ENCODE data around the gene KANSL3. TPM values are rescaled to one million over a fixed set of nuclear protein-coding genes. Genes with fewer than 3 reads are reported as not detected.

KANSL3 gene
- polyA plus RNA-seq, 1 donor (not counting 4 experiments of a cell fraction or from before 2014, with no cell fraction given): 11.4 TPM

- H3K9me3 ChIP-seq (ENCODE audit: control insufficient read depth, low read depth, low read length): no peaks in the 10 kb centered on the region
- peaks cover 2% of the 10 kb centered on the region for H3K9me1 ChIP-seq (ENCODE audit: control insufficient read depth, extremely low read depth, insufficient read depth, low read length)
- peak overlapping the region; percentile 49 for H2AFZ ChIP-seq (ENCODE audit: control insufficient read depth, low read length)
- peak overlapping the region; percentile 83 for H3K27ac ChIP-seq (ENCODE audit: control insufficient read depth, insufficient read depth, low read length)
- no peaks in the 10 kb centered on the region for H3K27me3 ChIP-seq (ENCODE audit: control insufficient read depth, extremely low read depth, insufficient read depth, low read length)
- peak overlapping the region; percentile 93 for H3K9ac ChIP-seq (ENCODE audit: control insufficient read depth, extremely low read depth, insufficient read depth, low read length)
- H3K4me1 ChIP-seq (ENCODE audit: control insufficient read depth, extremely low read depth, insufficient read depth, low read length): peaks cover 17% of the 10 kb centered on the region
- H3K36me3 ChIP-seq (ENCODE audit: control insufficient read depth in 2 of 2, extremely low read depth in 1 of 2, insufficient read depth in 2 of 2, low read length in 2 of 2): peaks cover 6 to 7% of the 10 kb centered on the region in 2 experiments
- FAIRE-seq (no peak), DNase-seq (ENCODE audit: low read depth, low spot score) (no peak)
- TF ChIP-seq, protein P1, sequence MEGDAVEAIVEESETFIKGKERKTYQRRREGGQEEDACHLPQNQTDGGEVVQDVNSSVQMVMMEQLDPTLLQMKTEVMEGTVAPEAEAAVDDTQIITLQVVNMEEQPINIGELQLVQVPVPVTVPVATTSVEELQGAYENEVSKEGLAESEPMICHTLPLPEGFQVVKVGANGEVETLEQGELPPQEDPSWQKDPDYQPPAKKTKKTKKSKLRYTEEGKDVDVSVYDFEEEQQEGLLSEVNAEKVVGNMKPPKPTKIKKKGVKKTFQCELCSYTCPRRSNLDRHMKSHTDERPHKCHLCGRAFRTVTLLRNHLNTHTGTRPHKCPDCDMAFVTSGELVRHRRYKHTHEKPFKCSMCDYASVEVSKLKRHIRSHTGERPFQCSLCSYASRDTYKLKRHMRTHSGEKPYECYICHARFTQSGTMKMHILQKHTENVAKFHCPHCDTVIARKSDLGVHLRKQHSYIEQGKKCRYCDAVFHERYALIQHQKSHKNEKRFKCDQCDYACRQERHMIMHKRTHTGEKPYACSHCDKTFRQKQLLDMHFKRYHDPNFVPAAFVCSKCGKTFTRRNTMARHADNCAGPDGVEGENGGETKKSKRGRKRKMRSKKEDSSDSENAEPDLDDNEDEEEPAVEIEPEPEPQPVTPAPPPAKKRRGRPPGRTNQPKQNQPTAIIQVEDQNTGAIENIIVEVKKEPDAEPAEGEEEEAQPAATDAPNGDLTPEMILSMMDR (optimal IDR thresholded peaks at IDR 0.05 in 1 of 3, IDR thresholded peaks at IDR 0.05 in 1 of 3, conservative IDR thresholded peaks at IDR 0.05 in 1 of 3; ENCODE audit: extremely low read depth in 1 of 3, insufficient read depth in 2 of 3, low read length in 3 of 3): no peak
- no peak for TF ChIP-seq EZH2 (IDR thresholded peaks at IDR 0.05; ENCODE audit: low read length)
- H3K4me2 ChIP-seq (ENCODE audit: control insufficient read depth, extremely low read depth, insufficient read depth, low read depth, low read length): peak overlapping the region; percentile 88
- dilution Hi-C loops (cut with MboI; ENCODE audit: extremely low pct_ligation_motif_present, low sequenced_read_pairs): no loop called here
- no peaks in the 10 kb centered on the region for H4K20me1 ChIP-seq (ENCODE audit: control insufficient read depth, extremely low read depth, insufficient read depth, low read length)
- H3K79me2 ChIP-seq (ENCODE audit: control insufficient read depth, insufficient read depth, low read length): peaks cover 36% of the 10 kb centered on the region
- H3K4me3 ChIP-seq (ENCODE audit: control insufficient read depth in 2 of 3, extremely low read depth in 1 of 3, insufficient read depth in 2 of 3, low read depth in 1 of 3, low read length in 3 of 3): peak overlapping the region; percentile 66 to 97 (median 81)
Measured at GRCh38 chr2:96637385-96638143, 548 bp downstream of the KANSL3 start.

- Histone ChIP-seq H3K27ac (ENCODE audit: control insufficient read depth, insufficient read depth, low read length) (peak overlapping the region; percentile 83), H3K36me3 (ENCODE audit: control insufficient read depth in 2 of 2, extremely low read depth in 1 of 2, insufficient read depth in 2 of 2, low read length in 2 of 2) (peaks cover 7 to 10% of the 10 kb centered on the region in 2 experiments), H3K79me2 (ENCODE audit: control insufficient read depth, insufficient read depth, low read length) (peaks cover 36% of the 10 kb centered on the region), H3K9me3 (ENCODE audit: control insufficient read depth, low read depth, low read length) (no peaks in the 10 kb centered on the region), H3K4me3 (ENCODE audit: control insufficient read depth in 2 of 3, extremely low read depth in 1 of 3, insufficient read depth in 2 of 3, low read depth in 1 of 3, low read length in 3 of 3) (peak overlapping the region; percentile 66 to 97 (median 81)), H3K4me1 (ENCODE audit: control insufficient read depth, extremely low read depth, insufficient read depth, low read length) (peaks cover 17% of the 10 kb centered on the region), H4K20me1 (ENCODE audit: control insufficient read depth, extremely low read depth, insufficient read depth, low read length) (no peaks in the 10 kb centered on the region), H3K9me1 (ENCODE audit: control insufficient read depth, extremely low read depth, insufficient read depth, low read length) (peaks cover 2% of the 10 kb centered on the region), H2AFZ (ENCODE audit: control insufficient read depth, low read length) (no peak overlapping the region), H3K9ac (ENCODE audit: control insufficient read depth, extremely low read depth, insufficient read depth, low read length) (peak overlapping the region; percentile 93), H3K4me2 (ENCODE audit: control insufficient read depth, extremely low read depth, insufficient read depth, low read depth, low read length) (peak overlapping the region; percentile 88), H3K27me3 (ENCODE audit: control insufficient read depth, extremely low read depth, insufficient read depth, low read length) (no peaks in the 10 kb centered on the region)
- dilution Hi-C loops (cut with MboI; ENCODE audit: extremely low pct_ligation_motif_present, low sequenced_read_pairs): no loop called here
- FAIRE-seq (no peak), DNase-seq (ENCODE audit: low read depth, low spot score) (no peak)
- TF ChIP-seq, protein P1 (optimal IDR thresholded peaks at IDR 0.05 in 1 of 3, IDR thresholded peaks at IDR 0.05 in 1 of 3, conservative IDR thresholded peaks at IDR 0.05 in 1 of 3; ENCODE audit: extremely low read depth in 1 of 3, insufficient read depth in 2 of 3, low read length in 3 of 3): no peak
- no peak for TF ChIP-seq EZH2 (IDR thresholded peaks at IDR 0.05; ENCODE audit: low read length)
Measured at GRCh38 chr2:96636551-96637171, 1.5 kb downstream of the KANSL3 start.
